SK-N-MC (cell line): ENCODE data around the gene TPRG1L.

Experiments
- EZH2 ChIP-seq: fragments of 200-600 bp; sonication (generic); IDR thresholded peaks from one replicate; pipeline ENCODE4 v1.6.1; 2017; ENCODE audit warnings: antibody characterized with exemption
- FOXP2 ChIP-seq: optimal IDR thresholded peaks from 2 replicates; pipeline ENCODE3; 2011; ENCODE audit warnings: mild to moderate bottlenecking, moderate library complexity; ENCODE audit not compliant: insufficient read depth; ENCODE audit errors: extremely low read length, control extremely low read depth
- POLR2AphosphoS5 ChIP-seq: IDR thresholded peaks from 2 replicates; pipeline ENCODE4 v1.6.1; 2012; ENCODE audit warnings: mild to moderate bottlenecking, low read depth, low read length, borderline replicate concordance

- TF ChIP-seq EZH2 (no peak), POLR2AphosphoS5 (no peak), FOXP2 (no peak)
These were observed 9.8 kb upstream of the TPRG1L start for GRCh38 chr1:3614755-3615742.
